HepG2 (cell line): Measurements from ENCODE around the gene NFIC. TPM values are rescaled to one million over a fixed set of nuclear protein-coding genes. Genes with fewer than 3 reads are reported as not detected.

Source experiments
- CENPT ChIP-seq: sonication (generic); formaldehyde crosslinking; IDR thresholded peaks from 2 replicates; pipeline ENCODE4 v1.8.0; 2022; ENCODE audit warnings: low read depth, mild to moderate bottlenecking, moderate library complexity, missing genetic modification reagents
- EP300 ChIP-seq, 3 experiments: sonication (generic) in 1 of 3; formaldehyde crosslinking in 1 of 3; IDR thresholded peaks; 2 replicates each; pipeline versions ENCODE4 v1.5.1 to v1.6.1; 2011 to 2020; ENCODE audit warnings: low read depth in 2 of 3, low read length in 2 of 3, borderline replicate concordance in 1 of 3, improper control_type of control experiment in 1 of 3, mild to moderate bottlenecking in 1 of 3, missing genetic modification reagents in 1 of 3, moderate library complexity in 1 of 3
- HNF4A ChIP-seq: sonication (generic); formaldehyde crosslinking; IDR thresholded peaks from 2 replicates; pipeline ENCODE4 v1.4.0; 2020; ENCODE audit warnings: missing genetic modification reagents
- KDM5A ChIP-seq: fragments of 200-600 bp; sonication (generic); IDR thresholded peaks from 2 replicates; pipeline ENCODE4 v1.7.0; 2018; ENCODE audit warnings: antibody characterized with exemption, mild to moderate bottlenecking, low read length, borderline replicate concordance
- KDM6A ChIP-seq: IDR thresholded peaks from 2 replicates; pipeline ENCODE4 v1.6.1; 2016; ENCODE audit warnings: low read depth
- KLF13 ChIP-seq: sonication (generic); formaldehyde crosslinking; IDR thresholded peaks from 2 replicates; pipeline ENCODE4 v1.4.0; 2020; ENCODE audit warnings: mild to moderate bottlenecking, missing genetic modification reagents
- MAZ ChIP-seq, 2 experiments: sonication (generic) in 1 of 2; formaldehyde crosslinking in 1 of 2; IDR thresholded peaks; 2 replicates each; pipeline versions ENCODE4 v1.5.0 to v1.6.1; 2012 to 2020; ENCODE audit warnings: low read depth in 2 of 2, mild to moderate bottlenecking in 2 of 2, borderline replicate concordance in 1 of 2, improper control_type of control experiment in 1 of 2, low read length in 1 of 2, missing genetic modification reagents in 1 of 2, moderate library complexity in 1 of 2
- PAF1 ChIP-seq: IDR thresholded peaks from 2 replicates; pipeline ENCODE4 v1.6.1; 2016; ENCODE audit warnings: missing genetic modification reagents, missing compliant biosample characterization
- RORA ChIP-seq: sonication (generic); formaldehyde crosslinking; IDR thresholded peaks from 2 replicates; pipeline ENCODE4 v1.5.0; 2020; ENCODE audit warnings: mild to moderate bottlenecking, missing genetic modification reagents, moderate library complexity
- ZNF317 ChIP-seq: sonication (generic); formaldehyde crosslinking; IDR thresholded peaks from 2 replicates; pipeline ENCODE4 v1.5.0; 2020; ENCODE audit warnings: mild to moderate bottlenecking, missing genetic modification reagents
- ZSCAN12 ChIP-seq: sonication (generic); formaldehyde crosslinking; IDR thresholded peaks from 2 replicates; pipeline ENCODE4 v1.9.0; 2021; ENCODE audit warnings: mild to moderate bottlenecking, missing genetic modification reagents
- polyA plus RNA-seq, 8 experiments: library from polyadenylated mRNA; depleted of rRNA in 3 of 8; stranded (reverse) in 7 of 8; unstranded in 1 of 8; fragments of >200 nt; fragmentation: Illumina TruSeq in 4 of 8; extraction: Trizol in 4 of 8; gene quantifications; 2 replicates each; pipeline versions ENCODE4 v1.2.1 to v1.2.3, GENCODE V29; 2011 to 2016; ENCODE audit warnings: low read depth in 4 of 8, missing spikeins in 1 of 8, mixed read lengths in 1 of 8; ENCODE audit not compliant: insufficient read depth in 1 of 8
- total RNA-seq, 5 experiments: library from RNA; depleted of rRNA; stranded (reverse); fragments of >200 nt; fragmentation: Illumina TruSeq; extraction: Trizol; gene quantifications; 2 replicates each; pipeline ENCODE4 v1.2.3, GENCODE V29; 2016; ENCODE audit warnings: low read depth in 1 of 5
- TF ChIP-seq, protein P1 (sequence below): sonication (generic); formaldehyde crosslinking; IDR thresholded peaks from 2 replicates; pipeline ENCODE4 v1.4.0; 2020; ENCODE audit warnings: missing genetic modification reagents, borderline replicate concordance
- TF ChIP-seq, protein P2 (sequence below): sonication (generic); formaldehyde crosslinking; IDR thresholded peaks from 2 replicates; pipeline ENCODE4 v1.5.0; 2020; ENCODE audit warnings: mild to moderate bottlenecking, missing genetic modification reagents
- TF ChIP-seq, protein P3 (sequence below): sonication (generic); formaldehyde crosslinking; IDR thresholded peaks from 2 replicates; pipeline ENCODE4 v1.4.0; 2020; ENCODE audit warnings: missing genetic modification reagents
- TF ChIP-seq, protein P4 (sequence below): sonication (generic); formaldehyde crosslinking; IDR thresholded peaks from 2 replicates; pipeline ENCODE4 v1.5.0; 2020; ENCODE audit warnings: mild to moderate bottlenecking, missing genetic modification reagents

The NFIC gene
- total and polyA plus RNA-seq, 2 of the 13 experiments (the other 11 are each of a cell fraction or from before 2014, with no cell fraction given) = 1.3 to 2.5 TPM

DNA sequence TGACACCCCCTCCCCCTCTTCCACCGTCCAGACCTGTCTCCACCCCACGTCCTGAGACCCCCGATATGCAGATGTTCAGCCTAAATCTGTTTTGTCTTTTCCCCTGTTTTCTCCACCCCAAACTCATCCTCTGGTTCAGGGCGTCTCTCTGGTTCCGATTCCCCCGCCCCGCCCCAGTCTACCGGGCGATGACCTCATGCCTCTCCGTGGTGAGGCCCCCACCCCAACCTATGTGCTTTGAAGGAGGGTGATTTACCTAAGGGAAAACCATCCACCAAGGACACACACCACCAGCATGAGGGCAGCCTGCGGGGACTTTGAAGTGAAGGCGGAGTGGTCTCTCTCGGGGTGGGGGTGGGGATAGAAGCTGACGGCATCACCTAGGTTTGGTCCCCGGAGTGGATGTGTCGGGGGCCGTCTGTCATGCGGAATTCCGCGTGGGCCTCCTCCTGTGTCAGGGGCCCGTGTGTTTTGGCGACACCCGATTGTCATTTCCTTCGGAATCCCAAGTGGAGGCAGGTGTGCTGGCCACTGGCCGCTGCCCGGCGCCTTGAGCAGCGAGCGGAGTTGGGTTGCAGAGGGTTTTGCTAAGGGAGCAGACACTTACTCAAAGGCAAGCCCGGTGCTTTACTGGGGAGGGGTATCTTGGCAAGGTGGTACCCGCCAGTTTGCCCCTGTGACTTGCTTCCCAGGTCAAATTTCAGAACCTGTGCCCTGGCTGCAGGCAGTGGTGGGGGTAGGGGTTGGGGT, 141.2 kb downstream of the NFIC start (continued):
- TF ChIP-seq HNF4A (CRISPR knock-in tag) (no peak), ZNF317 (CRISPR knock-in tag) (no peak), PAF1 (CRISPR knock-in tag) (no peak), KDM5A (no peak), EP300 (IDR thresholded peaks at IDR 0.05; ENCODE audit: low read depth in 2 of 2, low read length in 2 of 2) (no peak), EP300 (CRISPR knock-in tag; IDR thresholded peaks at IDR 0.05; ENCODE audit: borderline replicate concordance) (peak; percentile 47; the same call in 1 of the 2 replicates), KDM6A (CRISPR knock-in tag) (0 out of 2 replicates have a peak, but pooled peaks have one; percentile 37), KLF13 (no peak), MAZ (IDR thresholded peaks at IDR 0.05; ENCODE audit: borderline replicate concordance, low read depth, low read length) (peak; percentile 77; the same call in 1 of the 2 replicates), MAZ (CRISPR knock-in tag; IDR thresholded peaks at IDR 0.05; ENCODE audit: low read depth) (peak; percentile 57; the same call in 1 of the 2 replicates), RORA (no peak), ZSCAN12 (CRISPR knock-in tag) (no peak), CENPT (no peak)
- TF ChIP-seq, protein P1, sequence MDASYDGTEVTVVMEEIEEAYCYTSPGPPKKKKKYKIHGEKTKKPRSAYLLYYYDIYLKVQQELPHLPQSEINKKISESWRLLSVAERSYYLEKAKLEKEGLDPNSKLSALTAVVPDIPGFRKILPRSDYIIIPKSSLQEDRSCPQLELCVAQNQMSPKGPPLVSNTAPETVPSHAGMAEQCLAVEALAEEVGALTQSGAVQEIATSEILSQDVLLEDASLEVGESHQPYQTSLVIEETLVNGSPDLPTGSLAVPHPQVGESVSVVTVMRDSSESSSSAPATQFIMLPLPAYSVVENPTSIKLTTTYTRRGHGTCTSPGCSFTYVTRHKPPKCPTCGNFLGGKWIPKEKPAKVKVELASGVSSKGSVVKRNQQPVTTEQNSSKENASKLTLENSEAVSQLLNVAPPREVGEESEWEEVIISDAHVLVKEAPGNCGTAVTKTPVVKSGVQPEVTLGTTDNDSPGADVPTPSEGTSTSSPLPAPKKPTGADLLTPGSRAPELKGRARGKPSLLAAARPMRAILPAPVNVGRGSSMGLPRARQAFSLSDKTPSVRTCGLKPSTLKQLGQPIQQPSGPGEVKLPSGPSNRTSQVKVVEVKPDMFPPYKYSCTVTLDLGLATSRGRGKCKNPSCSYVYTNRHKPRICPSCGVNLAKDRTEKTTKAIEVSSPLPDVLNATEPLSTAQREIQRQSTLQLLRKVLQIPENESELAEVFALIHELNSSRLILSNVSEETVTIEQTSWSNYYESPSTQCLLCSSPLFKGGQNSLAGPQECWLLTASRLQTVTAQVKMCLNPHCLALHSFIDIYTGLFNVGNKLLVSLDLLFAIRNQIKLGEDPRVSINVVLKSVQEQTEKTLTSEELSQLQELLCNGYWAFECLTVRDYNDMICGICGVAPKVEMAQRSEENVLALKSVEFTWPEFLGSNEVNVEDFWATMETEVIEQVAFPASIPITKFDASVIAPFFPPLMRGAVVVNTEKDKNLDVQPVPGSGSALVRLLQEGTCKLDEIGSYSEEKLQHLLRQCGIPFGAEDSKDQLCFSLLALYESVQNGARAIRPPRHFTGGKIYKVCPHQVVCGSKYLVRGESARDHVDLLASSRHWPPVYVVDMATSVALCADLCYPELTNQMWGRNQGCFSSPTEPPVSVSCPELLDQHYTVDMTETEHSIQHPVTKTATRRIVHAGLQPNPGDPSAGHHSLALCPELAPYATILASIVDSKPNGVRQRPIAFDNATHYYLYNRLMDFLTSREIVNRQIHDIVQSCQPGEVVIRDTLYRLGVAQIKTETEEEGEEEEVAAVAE (CRISPR knock-in tag) = no peak
- TF ChIP-seq, protein P2, sequence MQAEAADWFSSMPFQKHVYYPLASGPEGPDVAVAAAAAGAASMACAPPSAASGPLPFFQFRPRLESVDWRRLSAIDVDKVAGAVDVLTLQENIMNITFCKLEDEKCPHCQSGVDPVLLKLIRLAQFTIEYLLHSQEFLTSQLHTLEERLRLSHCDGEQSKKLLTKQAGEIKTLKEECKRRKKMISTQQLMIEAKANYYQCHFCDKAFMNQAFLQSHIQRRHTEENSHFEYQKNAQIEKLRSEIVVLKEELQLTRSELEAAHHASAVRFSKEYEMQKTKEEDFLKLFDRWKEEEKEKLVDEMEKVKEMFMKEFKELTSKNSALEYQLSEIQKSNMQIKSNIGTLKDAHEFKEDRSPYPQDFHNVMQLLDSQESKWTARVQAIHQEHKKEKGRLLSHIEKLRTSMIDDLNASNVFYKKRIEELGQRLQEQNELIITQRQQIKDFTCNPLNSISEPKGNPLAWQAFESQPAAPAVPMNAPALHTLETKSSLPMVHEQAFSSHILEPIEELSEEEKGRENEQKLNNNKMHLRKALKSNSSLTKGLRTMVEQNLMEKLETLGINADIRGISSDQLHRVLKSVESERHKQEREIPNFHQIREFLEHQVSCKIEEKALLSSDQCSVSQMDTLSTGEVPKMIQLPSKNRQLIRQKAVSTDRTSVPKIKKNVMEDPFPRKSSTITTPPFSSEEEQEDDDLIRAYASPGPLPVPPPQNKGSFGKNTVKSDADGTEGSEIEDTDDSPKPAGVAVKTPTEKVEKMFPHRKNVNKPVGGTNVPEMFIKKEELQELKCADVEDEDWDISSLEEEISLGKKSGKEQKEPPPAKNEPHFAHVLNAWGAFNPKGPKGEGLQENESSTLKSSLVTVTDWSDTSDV = no peak
- TF ChIP-seq, protein P3, sequence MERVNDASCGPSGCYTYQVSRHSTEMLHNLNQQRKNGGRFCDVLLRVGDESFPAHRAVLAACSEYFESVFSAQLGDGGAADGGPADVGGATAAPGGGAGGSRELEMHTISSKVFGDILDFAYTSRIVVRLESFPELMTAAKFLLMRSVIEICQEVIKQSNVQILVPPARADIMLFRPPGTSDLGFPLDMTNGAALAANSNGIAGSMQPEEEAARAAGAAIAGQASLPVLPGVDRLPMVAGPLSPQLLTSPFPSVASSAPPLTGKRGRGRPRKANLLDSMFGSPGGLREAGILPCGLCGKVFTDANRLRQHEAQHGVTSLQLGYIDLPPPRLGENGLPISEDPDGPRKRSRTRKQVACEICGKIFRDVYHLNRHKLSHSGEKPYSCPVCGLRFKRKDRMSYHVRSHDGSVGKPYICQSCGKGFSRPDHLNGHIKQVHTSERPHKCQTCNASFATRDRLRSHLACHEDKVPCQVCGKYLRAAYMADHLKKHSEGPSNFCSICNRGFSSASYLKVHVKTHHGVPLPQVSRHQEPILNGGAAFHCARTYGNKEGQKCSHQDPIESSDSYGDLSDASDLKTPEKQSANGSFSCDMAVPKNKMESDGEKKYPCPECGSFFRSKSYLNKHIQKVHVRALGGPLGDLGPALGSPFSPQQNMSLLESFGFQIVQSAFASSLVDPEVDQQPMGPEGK (CRISPR knock-in tag) = peak; percentile 76; the same call in 1 of the 2 replicates
- TF ChIP-seq, protein P4, sequence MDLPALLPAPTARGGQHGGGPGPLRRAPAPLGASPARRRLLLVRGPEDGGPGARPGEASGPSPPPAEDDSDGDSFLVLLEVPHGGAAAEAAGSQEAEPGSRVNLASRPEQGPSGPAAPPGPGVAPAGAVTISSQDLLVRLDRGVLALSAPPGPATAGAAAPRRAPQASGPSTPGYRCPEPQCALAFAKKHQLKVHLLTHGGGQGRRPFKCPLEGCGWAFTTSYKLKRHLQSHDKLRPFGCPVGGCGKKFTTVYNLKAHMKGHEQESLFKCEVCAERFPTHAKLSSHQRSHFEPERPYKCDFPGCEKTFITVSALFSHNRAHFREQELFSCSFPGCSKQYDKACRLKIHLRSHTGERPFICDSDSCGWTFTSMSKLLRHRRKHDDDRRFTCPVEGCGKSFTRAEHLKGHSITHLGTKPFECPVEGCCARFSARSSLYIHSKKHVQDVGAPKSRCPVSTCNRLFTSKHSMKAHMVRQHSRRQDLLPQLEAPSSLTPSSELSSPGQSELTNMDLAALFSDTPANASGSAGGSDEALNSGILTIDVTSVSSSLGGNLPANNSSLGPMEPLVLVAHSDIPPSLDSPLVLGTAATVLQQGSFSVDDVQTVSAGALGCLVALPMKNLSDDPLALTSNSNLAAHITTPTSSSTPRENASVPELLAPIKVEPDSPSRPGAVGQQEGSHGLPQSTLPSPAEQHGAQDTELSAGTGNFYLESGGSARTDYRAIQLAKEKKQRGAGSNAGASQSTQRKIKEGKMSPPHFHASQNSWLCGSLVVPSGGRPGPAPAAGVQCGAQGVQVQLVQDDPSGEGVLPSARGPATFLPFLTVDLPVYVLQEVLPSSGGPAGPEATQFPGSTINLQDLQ (CRISPR knock-in tag) = no peak
